Measurements from ENCODE around the gene EXOC6. TPM values are rescaled to one million over a fixed set of nuclear protein-coding genes. Genes with fewer than 3 reads are reported as not detected.
"Not testable (repeated sequence)": the region's sequence is repeated elsewhere in the genome, so short reads cannot be mapped to it uniquely, and the experiment has no call there.

Gene EXOC6
- polyA plus RNA-seq, 1 experiment, result 23.8 TPM

DNA sequence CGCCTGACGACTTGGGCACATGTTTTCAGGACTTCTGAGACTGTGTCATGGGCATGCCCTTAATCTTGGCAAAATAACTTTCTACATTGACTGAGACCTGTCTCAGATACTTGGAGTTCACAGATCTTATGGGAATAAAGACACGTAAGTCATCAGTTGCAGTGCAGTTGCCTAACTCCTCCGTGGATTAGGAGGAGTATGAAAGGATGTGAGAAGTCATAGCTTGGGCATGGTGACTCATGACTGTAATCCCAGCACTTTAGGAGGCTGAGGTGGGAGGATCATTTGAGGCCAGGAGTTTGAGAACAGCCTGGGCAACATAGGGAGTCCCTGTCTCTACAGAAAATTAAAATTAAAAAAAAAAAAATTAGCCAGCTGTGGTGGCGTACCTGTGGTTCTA lies 49.6 kb downstream of the EXOC6 start:
- no peak for DNase-seq (ENCODE audit: low read depth)
- CTCF ChIA-PET, result interaction anchor here (1.5 to 2.0 kb wide), 2 partner anchors 26 to 613 kb away, joined by 4 to 5 read pairs; no protein-coding TSS in a partner anchor
- Histone ChIP-seq H3K27me3 (ENCODE audit: control insufficient read depth, insufficient read depth, low read length) (no peaks in the 10 kb centered on the region), H3K4me3 (ENCODE audit: low read depth, low read length) (no peak overlapping the region), H3K36me3 (ENCODE audit: control insufficient read depth, insufficient read depth, low read length) (no peaks in the 10 kb centered on the region; the same call in 1 of the 2 replicates)
- TF ChIP-seq, protein P1, sequence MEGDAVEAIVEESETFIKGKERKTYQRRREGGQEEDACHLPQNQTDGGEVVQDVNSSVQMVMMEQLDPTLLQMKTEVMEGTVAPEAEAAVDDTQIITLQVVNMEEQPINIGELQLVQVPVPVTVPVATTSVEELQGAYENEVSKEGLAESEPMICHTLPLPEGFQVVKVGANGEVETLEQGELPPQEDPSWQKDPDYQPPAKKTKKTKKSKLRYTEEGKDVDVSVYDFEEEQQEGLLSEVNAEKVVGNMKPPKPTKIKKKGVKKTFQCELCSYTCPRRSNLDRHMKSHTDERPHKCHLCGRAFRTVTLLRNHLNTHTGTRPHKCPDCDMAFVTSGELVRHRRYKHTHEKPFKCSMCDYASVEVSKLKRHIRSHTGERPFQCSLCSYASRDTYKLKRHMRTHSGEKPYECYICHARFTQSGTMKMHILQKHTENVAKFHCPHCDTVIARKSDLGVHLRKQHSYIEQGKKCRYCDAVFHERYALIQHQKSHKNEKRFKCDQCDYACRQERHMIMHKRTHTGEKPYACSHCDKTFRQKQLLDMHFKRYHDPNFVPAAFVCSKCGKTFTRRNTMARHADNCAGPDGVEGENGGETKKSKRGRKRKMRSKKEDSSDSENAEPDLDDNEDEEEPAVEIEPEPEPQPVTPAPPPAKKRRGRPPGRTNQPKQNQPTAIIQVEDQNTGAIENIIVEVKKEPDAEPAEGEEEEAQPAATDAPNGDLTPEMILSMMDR (IDR thresholded peaks at IDR 0.05; ENCODE audit: insufficient read depth, low read depth, low read length), result no peak
- POLR2A ChIA-PET, result no interaction called here

DNA sequence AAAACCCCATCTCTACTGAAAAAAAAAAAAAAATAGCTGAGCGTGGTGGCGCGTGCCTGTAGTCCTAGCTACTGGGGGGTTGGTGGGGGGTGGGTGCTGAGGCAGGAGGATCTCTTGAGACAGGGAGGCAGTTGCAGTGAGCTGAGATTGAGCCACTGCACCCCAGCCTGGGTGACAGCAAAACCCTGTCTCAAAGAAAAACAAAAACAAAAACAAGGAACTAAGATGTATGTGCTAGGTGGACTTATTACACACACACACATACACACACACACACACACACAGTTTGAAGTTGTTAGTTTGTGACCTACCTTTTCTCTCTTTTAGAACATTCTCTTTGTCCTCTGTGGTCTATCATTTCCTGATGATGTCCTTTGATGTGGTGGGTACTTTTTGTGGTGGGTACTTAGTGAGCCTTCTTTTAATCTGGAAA lies 53.5 kb downstream of the EXOC6 start:
- TF ChIP-seq, protein P1 (IDR thresholded peaks at IDR 0.05; ENCODE audit: insufficient read depth, low read depth, low read length), result no peak
- no peaks in the 10 kb centered on the region for H3K27me3 ChIP-seq (ENCODE audit: control insufficient read depth, insufficient read depth, low read length)
- ChIA-PET POLR2A (no interaction called here), CTCF (interaction anchor here (0.6 to 0.8 kb wide), 2 partner anchors 13 to 77 kb away, joined by 3 read pairs; no protein-coding TSS in a partner anchor)
- no peak overlapping the region for H3K4me3 ChIP-seq (ENCODE audit: low read depth, low read length)
- no peak for DNase-seq (ENCODE audit: low read depth)
- H3K36me3 ChIP-seq (ENCODE audit: control insufficient read depth, insufficient read depth, low read length), result no peaks in the 10 kb centered on the region; the same call in 1 of the 2 replicates

DNA sequence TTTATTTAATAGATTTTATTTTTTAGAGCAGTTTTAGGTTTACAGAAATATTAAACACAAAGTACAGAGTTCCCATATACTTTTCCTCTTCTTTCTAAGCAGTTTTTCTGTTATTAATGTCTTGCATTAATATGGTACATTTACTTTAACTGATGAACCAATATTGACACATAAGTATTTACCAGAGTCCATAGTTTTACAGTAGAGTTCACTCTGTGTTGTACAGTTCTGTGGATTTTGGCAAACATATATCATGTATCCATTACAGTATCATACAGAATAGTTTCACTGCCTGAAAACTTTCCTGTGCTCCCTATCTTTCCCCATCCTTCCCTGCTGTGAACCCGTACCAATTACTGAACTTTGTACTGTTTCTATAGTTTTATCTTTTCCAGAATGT lies 55.3 kb downstream of the EXOC6 start:
- no peak for DNase-seq (ENCODE audit: low read depth)
- TF ChIP-seq, protein P1 (IDR thresholded peaks at IDR 0.05; ENCODE audit: insufficient read depth, low read depth, low read length), result no peak
- Histone ChIP-seq H3K27me3 (ENCODE audit: control insufficient read depth, insufficient read depth, low read length) (no peaks in the 10 kb centered on the region), H3K4me3 (ENCODE audit: low read depth, low read length) (no peak overlapping the region), H3K36me3 (ENCODE audit: control insufficient read depth, insufficient read depth, low read length) (no peaks in the 10 kb centered on the region; the same call in 1 of the 2 replicates)
- ChIA-PET CTCF (no interaction called here), POLR2A (no interaction called here)

DNA sequence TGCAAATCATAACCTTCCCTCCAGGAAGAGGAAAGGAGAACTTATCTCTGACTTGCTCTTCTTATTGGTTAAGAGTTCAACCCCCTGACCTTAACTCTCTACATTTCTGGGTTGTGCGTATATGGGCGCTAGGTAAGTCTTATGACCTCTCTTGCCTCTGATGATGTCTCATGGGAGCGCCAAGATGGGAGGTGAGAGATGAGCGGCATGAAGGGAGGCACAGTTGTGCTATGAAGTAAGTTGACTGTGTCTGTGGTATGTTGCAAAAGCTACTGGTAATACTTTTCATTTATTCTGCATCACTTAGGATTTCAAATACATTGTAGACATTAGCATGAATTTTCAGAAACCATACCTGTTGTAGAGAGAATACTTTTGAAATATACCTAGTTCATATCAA lies 59.0 kb downstream of the EXOC6 start:
- TF ChIP-seq, protein P1 (IDR thresholded peaks at IDR 0.05; ENCODE audit: insufficient read depth, low read depth, low read length), result no peak
- DNase-seq (ENCODE audit: low read depth), result no peak
- no peak overlapping the region for H3K4me3 ChIP-seq (ENCODE audit: low read depth, low read length)
- H3K36me3 ChIP-seq (ENCODE audit: control insufficient read depth, insufficient read depth, low read length), result no peaks in the 10 kb centered on the region; the same call in 1 of the 2 replicates
- H3K27me3 ChIP-seq (ENCODE audit: control insufficient read depth, insufficient read depth, low read length), result no peaks in the 10 kb centered on the region
- ChIA-PET CTCF (no interaction called here), POLR2A (no interaction called here)

DNA sequence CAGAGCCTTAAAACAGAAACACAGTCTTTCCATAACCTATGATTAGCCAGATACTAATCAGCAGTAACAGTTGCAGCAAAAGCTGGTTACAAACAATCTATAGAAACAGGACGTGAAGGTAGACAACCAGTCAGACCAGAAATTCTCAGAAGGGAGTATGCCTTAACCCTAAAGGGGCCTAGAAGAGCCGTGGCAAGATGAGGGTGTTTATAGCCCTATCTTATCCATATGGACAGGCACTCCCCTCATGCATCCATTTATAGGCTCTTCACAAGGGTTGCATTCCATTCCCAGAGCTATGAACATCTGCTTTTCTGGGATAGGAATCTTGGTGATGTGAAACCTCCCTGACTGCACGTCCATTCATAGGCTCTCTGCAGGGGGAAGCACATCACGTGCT lies 64.3 kb downstream of the EXOC6 start:
- DNase-seq (ENCODE audit: low read depth); H3K36me3 ChIP-seq (ENCODE audit: control insufficient read depth, insufficient read depth, low read length); POLR2A ChIA-PET; H3K4me3 ChIP-seq (ENCODE audit: low read depth, low read length); H3K27me3 ChIP-seq (ENCODE audit: control insufficient read depth, insufficient read depth, low read length): not testable (repeated sequence)
- CTCF ChIA-PET, result interaction anchor here (1.5 to 3.1 kb wide), 4 partner anchors 10 to 150 kb away, joined by 4 to 15 read pairs (median 8); no protein-coding TSS in a partner anchor

DNA sequence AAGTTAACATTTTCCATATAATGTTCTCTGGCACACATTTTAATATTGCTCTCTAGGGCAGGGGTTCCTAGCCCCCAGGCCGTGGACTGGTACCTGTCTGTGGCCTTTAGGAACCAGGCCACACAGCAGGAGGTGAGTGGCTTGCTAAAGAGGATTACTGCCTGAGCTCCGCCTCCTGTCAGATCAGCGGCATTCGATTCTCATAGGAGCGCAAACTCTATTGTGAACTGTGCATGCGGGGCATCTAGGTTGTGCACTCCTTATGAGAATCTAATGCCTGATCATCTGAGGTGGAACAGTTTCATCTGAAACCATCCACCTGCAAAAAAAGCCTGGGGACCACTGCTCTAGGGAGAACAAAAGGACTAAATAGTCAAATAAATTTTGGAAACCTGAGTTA lies 65.7 kb downstream of the EXOC6 start:
- CTCF ChIA-PET, result interaction anchor here (0.7 to 3.1 kb wide), 8 partner anchors 9 to 179 kb away, joined by 3 to 15 read pairs (median 5); no protein-coding TSS in a partner anchor

More for the DNA sequence above, 65.7 kb downstream of the EXOC6 start:
- DNase-seq (ENCODE audit: low read depth), result no peak
- no peak overlapping the region for H3K4me3 ChIP-seq (ENCODE audit: low read depth, low read length)
- POLR2A ChIA-PET, result no interaction called here
- H3K36me3 ChIP-seq (ENCODE audit: control insufficient read depth, insufficient read depth, low read length), result no peaks in the 10 kb centered on the region
- TF ChIP-seq, protein P1 (IDR thresholded peaks at IDR 0.05; ENCODE audit: insufficient read depth, low read depth, low read length), result no peak
- H3K27me3 ChIP-seq (ENCODE audit: control insufficient read depth, insufficient read depth, low read length), result no peaks in the 10 kb centered on the region

Data from BJ (cell line).